ENCODE measurements around the gene BDNF.

GRCh38 chr11:27705873-27706820, 5.9 kb upstream of the BDNF start:
- TF ChIP-seq CTCF (IDR thresholded peaks at IDR 0.05; ENCODE audit: low read depth, low read length) (peak; percentile 85), EZH2phosphoT487 (IDR thresholded peaks at IDR 0.05; ENCODE audit: low read depth) (no peak)
